K562 (cell line): ENCODE data around the gene CHCHD1. TPM values are rescaled to one million over a fixed set of nuclear protein-coding genes. Genes with fewer than 3 reads are reported as not detected.
A peak's percentile ranks its signal among the peaks of the same experiment; 100 is the strongest.

Experiments used
- BCOR ChIP-seq: fragments of 450-650 bp; IDR thresholded peaks from 2 replicates; pipeline ENCODE4 v1.6.1; 2016
- CREB1 ChIP-seq, 2 experiments: sonication (generic) in 1 of 2; formaldehyde crosslinking in 1 of 2; IDR thresholded peaks; 2 replicates each; pipeline versions ENCODE4 v1.6.1 to v1.8.0; 2012 to 2022; ENCODE audit warnings: inconsistent platforms in 1 of 2, mild to moderate bottlenecking in 1 of 2, missing genetic modification reagents in 1 of 2, moderate library complexity in 1 of 2
- EHMT2 ChIP-seq: fragments of 450-650 bp; IDR thresholded peaks from 2 replicates; pipeline ENCODE4 v1.6.1; 2018; ENCODE audit warnings: antibody characterized with exemption
- FIP1L1 ChIP-seq: fragments of 200-400 bp; formaldehyde crosslinking; IDR thresholded peaks from 2 replicates; pipeline ENCODE4 v1.6.1; 2018; ENCODE audit warnings: mild to moderate bottlenecking, low read depth, low read length; ENCODE audit not compliant: poor library complexity, severe bottlenecking
- GTF2E2 ChIP-seq: fragments of 200-800 bp; sonication (Bioruptor generic); IDR thresholded peaks from 2 replicates; pipeline ENCODE4 v1.6.1; 2016; ENCODE audit warnings: missing genetic modification characterization, missing compliant biosample characterization
- HDAC1 ChIP-seq, 2 experiments: fragments of 450-650 bp; IDR thresholded peaks; 2 replicates each; pipeline ENCODE4 v1.6.1; 2016 to 2017; ENCODE audit warnings: inconsistent platforms in 1 of 2, mild to moderate bottlenecking in 1 of 2, moderate library complexity in 1 of 2
- HDGF ChIP-seq: fragments of 450-650 bp; IDR thresholded peaks from 2 replicates; pipeline ENCODE4 v1.6.1; 2016
- IRF2 ChIP-seq: sonication (generic); formaldehyde crosslinking; IDR thresholded peaks from 2 replicates; pipeline ENCODE4 v1.8.1; 2022; ENCODE audit warnings: mild to moderate bottlenecking, missing genetic modification reagents
- MTA2 ChIP-seq: fragments of 450-650 bp; IDR thresholded peaks from 2 replicates; pipeline ENCODE4 v1.6.1; 2016; ENCODE audit warnings: low read depth
- PRMT5 ChIP-seq: sonication (generic); formaldehyde crosslinking; IDR thresholded peaks from 2 replicates; pipeline ENCODE4 v1.5.0; 2020; ENCODE audit warnings: missing genetic modification reagents
- RBM39 ChIP-seq: fragments of 200-400 bp; formaldehyde crosslinking; optimal IDR thresholded peaks from 2 replicates; pipeline ENCODE3; 2018; ENCODE audit warnings: low read depth, low read length
- SMARCA4 ChIP-seq: fragments of 450-650 bp; IDR thresholded peaks from 2 replicates; pipeline ENCODE4 v1.6.1; 2016
- STAG1 ChIP-seq: sonication (generic); formaldehyde crosslinking; IDR thresholded peaks from 2 replicates; pipeline ENCODE4 v1.5.0; 2020; ENCODE audit warnings: missing genetic modification reagents, borderline replicate concordance
- ZNF232 ChIP-seq: sonication (generic); formaldehyde crosslinking; IDR thresholded peaks from 2 replicates; pipeline ENCODE4 v1.8.0; 2022; ENCODE audit warnings: mild to moderate bottlenecking, missing genetic modification reagents
- polyA plus RNA-seq, 8 experiments: library from polyadenylated mRNA; depleted of rRNA in 4 of 8; stranded (reverse) in 5 of 8; unstranded in 3 of 8; fragments of >200 nt; fragmentation: Nextera tagmentation in 2 of 8; fragmentation: Illumina TruSeq in 1 of 8; extraction: Ambion mirVana in 2 of 8; extraction: Trizol in 1 of 8; gene quantifications; 2 replicates each; pipeline versions ENCODE4 v1.2.1 to v1.2.3, GENCODE V29; 2011 to 2014; ENCODE audit warnings: inconsistent platforms in 1 of 8, missing spikeins in 1 of 8
- total RNA-seq, 7 experiments: library from RNA; depleted of rRNA in 6 of 7; stranded (reverse); fragments of >200 nt in 6 of 7; fragmentation: Illumina TruSeq in 2 of 7; extraction: Trizol in 2 of 7; gene quantifications; 2 replicates each; pipeline versions ENCODE4 v1.2.1 to v1.2.3, GENCODE V29; 2011 to 2021; ENCODE audit warnings: low replicate concordance in 1 of 7
- TF ChIP-seq, protein P1 (sequence below): fragments of 450-650 bp; formaldehyde crosslinking; IDR thresholded peaks from 2 replicates; pipeline ENCODE4 v1.4.0; 2020; ENCODE audit warnings: mild to moderate bottlenecking, moderate library complexity
- TF ChIP-seq, protein P2 (sequence below): fragments of 450-650 bp; IDR thresholded peaks from 2 replicates; pipeline ENCODE4 v1.6.1; 2016; ENCODE audit warnings: borderline replicate concordance
- TF ChIP-seq, protein P3 (sequence below), 2 experiments: fragments of 450-650 bp; conservative IDR thresholded peaks; 2 replicates each; pipeline ENCODE4 v1.6.1; 2017; ENCODE audit warnings: mild to moderate bottlenecking in 2 of 2, moderate library complexity in 2 of 2
- TF ChIP-seq, protein P4 (sequence below): fragments of 450-650 bp; IDR thresholded peaks from 2 replicates; pipeline ENCODE4 v1.6.1; 2016; ENCODE audit warnings: low read depth, mild to moderate bottlenecking, moderate library complexity
- TF ChIP-seq, protein P5 (sequence below): fragments of 250-450 bp; sonication (Bioruptor Pico); IDR thresholded peaks from 2 replicates; pipeline ENCODE4 v1.5.1; 2021; ENCODE audit warnings: mild to moderate bottlenecking

The CHCHD1 gene
- total and polyA plus RNA-seq, 9 of the 15 experiments (the other 6 are each of a cell fraction or from before 2014, with no cell fraction given) = 52.9 to 126 (median 83.4) TPM

DNA sequence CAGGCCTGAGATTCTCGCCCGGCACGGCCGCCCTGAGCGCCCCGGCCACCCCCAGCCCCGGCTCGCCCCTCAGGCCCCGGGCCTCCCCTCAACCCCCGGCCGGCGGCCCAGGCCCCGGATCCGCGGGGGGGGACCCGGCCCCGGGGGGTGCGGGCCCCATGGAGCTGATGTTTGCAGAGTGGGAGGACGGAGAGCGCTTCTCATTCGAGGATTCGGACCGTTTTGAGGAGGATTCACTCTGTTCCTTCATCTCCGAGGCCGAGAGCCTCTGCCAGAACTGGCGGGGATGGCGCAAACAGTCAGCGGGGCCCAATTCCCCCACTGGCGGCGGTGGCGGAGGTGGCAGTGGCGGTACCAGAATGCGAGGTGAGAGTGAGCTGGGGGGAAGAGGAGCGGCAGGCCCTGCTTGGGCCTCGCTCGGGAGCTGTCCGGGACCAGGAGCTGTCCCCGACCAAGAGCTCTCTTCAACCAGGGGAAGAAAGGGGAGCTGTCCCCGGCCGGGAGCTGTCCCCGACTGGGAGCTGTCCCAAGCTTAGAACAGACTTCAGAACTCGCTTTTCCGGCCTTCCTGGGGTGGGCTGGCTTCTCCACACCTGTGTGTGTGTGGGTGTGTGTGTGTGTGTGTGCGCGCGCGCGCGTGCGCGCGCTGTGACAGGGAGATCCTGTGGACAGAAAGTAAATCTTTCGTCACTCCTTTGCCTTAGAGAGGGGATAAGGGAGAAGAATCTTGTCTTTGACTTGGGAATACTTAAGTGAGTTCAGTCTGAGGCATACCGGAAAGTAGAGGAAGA is 4.1 kb downstream of the CHCHD1 start (continued):
- TF ChIP-seq GTF2E2 (tag) (no peak), EHMT2 (peak; percentile 89), IRF2 (CRISPR knock-in tag) (no peak), BCOR (0 out of 2 replicates have a peak, but pooled peaks have one; percentile 7), HDAC1 (IDR thresholded peaks at IDR 0.05) (peak in 1 of 2 experiments; percentile 82; a peak in 2 of 4 replicates), FIP1L1 (peak; percentile 51), STAG1 (CRISPR knock-in tag) (0 out of 2 replicates have a peak, but pooled peaks have one; percentile 40), CREB1 (IDR thresholded peaks at IDR 0.05) (no peak), CREB1 (CRISPR knock-in tag; IDR thresholded peaks at IDR 0.05) (peak; percentile 44; the same call in 1 of the 2 replicates), MTA2 (no peak), PRMT5 (CRISPR knock-in tag) (0 out of 2 replicates have a peak, but pooled peaks have one; percentile 48), HDGF (no peak), RBM39 (no peak), ZNF232 (CRISPR knock-in tag) (no peak), SMARCA4 (peak; percentile 57; the same call in 1 of the 2 replicates)
- TF ChIP-seq, protein P1, sequence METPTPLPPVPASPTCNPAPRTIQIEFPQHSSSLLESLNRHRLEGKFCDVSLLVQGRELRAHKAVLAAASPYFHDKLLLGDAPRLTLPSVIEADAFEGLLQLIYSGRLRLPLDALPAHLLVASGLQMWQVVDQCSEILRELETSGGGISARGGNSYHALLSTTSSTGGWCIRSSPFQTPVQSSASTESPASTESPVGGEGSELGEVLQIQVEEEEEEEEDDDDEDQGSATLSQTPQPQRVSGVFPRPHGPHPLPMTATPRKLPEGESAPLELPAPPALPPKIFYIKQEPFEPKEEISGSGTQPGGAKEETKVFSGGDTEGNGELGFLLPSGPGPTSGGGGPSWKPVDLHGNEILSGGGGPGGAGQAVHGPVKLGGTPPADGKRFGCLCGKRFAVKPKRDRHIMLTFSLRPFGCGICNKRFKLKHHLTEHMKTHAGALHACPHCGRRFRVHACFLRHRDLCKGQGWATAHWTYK (CRISPR knock-in tag) = 0 out of 2 replicates have a peak, but pooled peaks have one; percentile 43
- TF ChIP-seq, protein P2, sequence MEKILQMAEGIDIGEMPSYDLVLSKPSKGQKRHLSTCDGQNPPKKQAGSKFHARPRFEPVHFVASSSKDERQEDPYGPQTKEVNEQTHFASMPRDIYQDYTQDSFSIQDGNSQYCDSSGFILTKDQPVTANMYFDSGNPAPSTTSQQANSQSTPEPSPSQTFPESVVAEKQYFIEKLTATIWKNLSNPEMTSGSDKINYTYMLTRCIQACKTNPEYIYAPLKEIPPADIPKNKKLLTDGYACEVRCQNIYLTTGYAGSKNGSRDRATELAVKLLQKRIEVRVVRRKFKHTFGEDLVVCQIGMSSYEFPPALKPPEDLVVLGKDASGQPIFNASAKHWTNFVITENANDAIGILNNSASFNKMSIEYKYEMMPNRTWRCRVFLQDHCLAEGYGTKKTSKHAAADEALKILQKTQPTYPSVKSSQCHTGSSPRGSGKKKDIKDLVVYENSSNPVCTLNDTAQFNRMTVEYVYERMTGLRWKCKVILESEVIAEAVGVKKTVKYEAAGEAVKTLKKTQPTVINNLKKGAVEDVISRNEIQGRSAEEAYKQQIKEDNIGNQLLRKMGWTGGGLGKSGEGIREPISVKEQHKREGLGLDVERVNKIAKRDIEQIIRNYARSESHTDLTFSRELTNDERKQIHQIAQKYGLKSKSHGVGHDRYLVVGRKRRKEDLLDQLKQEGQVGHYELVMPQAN = peak; percentile 80
- TF ChIP-seq, protein P3, sequence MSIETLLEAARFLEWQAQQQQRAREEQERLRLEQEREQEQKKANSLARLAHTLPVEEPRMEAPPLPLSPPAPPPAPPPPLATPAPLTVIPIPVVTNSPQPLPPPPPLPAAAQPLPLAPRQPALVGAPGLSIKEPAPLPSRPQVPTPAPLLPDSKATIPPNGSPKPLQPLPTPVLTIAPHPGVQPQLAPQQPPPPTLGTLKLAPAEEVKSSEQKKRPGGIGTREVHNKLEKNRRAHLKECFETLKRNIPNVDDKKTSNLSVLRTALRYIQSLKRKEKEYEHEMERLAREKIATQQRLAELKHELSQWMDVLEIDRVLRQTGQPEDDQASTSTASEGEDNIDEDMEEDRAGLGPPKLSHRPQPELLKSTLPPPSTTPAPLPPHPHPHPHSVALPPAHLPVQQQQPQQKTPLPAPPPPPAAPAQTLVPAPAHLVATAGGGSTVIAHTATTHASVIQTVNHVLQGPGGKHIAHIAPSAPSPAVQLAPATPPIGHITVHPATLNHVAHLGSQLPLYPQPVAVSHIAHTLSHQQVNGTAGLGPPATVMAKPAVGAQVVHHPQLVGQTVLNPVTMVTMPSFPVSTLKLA (conservative IDR thresholded peaks at IDR 0.05) = peak; percentile 55 to 65
- TF ChIP-seq, protein P4, sequence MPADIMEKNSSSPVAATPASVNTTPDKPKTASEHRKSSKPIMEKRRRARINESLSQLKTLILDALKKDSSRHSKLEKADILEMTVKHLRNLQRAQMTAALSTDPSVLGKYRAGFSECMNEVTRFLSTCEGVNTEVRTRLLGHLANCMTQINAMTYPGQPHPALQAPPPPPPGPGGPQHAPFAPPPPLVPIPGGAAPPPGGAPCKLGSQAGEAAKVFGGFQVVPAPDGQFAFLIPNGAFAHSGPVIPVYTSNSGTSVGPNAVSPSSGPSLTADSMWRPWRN = no peak
- TF ChIP-seq, protein P5, sequence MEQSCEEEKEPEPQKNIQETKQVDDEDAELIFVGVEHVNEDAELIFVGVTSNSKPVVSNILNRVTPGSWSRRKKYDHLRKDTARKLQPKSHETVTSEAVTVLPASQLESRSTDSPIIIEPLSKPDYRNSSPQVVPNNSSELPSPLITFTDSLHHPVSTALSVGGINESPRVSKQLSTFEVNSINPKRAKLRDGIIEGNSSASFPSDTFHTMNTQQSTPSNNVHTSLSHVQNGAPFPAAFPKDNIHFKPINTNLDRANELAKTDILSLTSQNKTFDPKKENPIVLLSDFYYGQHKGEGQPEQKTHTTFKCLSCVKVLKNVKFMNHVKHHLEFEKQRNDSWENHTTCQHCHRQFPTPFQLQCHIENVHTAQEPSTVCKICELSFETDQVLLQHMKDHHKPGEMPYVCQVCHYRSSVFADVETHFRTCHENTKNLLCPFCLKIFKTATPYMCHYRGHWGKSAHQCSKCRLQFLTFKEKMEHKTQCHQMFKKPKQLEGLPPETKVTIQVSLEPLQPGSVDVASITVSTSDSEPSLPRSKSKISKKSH = no peak
